ENCODE results near the gene CHORDC1.
"Not testable (repeated sequence)": the region's sequence is repeated elsewhere in the genome, so short reads cannot be mapped to it uniquely, and the experiment has no call there.

CHORDC1 gene

GRCh38 chr11:90213322-90213721, 9.5 kb downstream of the CHORDC1 start:
- no peak for DNase-seq

- DNase-seq: no peak
Observed at GRCh38 chr11:90208857-90209256, 14.0 kb downstream of the CHORDC1 start.

GRCh38 chr11:90207992-90208391, 14.9 kb downstream of the CHORDC1 start:
- DNase-seq: not testable (repeated sequence)

GRCh38 chr11:90204832-90205646, 17.8 kb downstream of the CHORDC1 start:
- DNase-seq: no peak

- no peak for DNase-seq
Observed at GRCh38 chr11:90204407-90204806, 18.4 kb downstream of the CHORDC1 start.

GRCh38 chr11:90202342-90202741, 20.5 kb downstream of the CHORDC1 start:
- DNase-seq: no peak

GRCh38 chr11:90197377-90197776, 25.5 kb downstream of the CHORDC1 start:
- no peak for DNase-seq

- no peak for DNase-seq
Observed at GRCh38 chr11:90192869-90193582, 29.8 kb downstream of the CHORDC1 start.

GRCh38 chr11:90189011-90189410, 33.8 kb downstream of the CHORDC1 start:
- no peak for DNase-seq

GRCh38 chr11:90187839-90188238, 35.0 kb downstream of the CHORDC1 start:
- no peak for DNase-seq

- DNase-seq: no peak
Observed at GRCh38 chr11:90179923-90180322, 42.9 kb downstream of the CHORDC1 start.

GRCh38 chr11:90178751-90179150, 44.1 kb downstream of the CHORDC1 start:
- DNase-seq: no peak

- DNase-seq: no peak
Observed at GRCh38 chr11:90176069-90176468, 46.8 kb downstream of the CHORDC1 start.

- no peak for DNase-seq
Observed at GRCh38 chr11:90171359-90171758, 51.5 kb downstream of the CHORDC1 start.

- no peak for DNase-seq
Observed at GRCh38 chr11:90168571-90168970, 54.3 kb downstream of the CHORDC1 start.

- not testable (repeated sequence) for DNase-seq
Observed at GRCh38 chr11:90167704-90168103, 55.1 kb downstream of the CHORDC1 start.

- DNase-seq: not testable (repeated sequence)
Observed at GRCh38 chr11:90166982-90167573, 55.8 kb downstream of the CHORDC1 start.

All from activated CD8-positive, alpha-beta memory T cell treated with anti-CD3 and anti-CD28 coated beads, Interleukin-2, amount 50 U/mL, for 4 hours (primary cell).